Suprapubic skin (tissue), 4 donors: ENCODE results near the gene PIP5K1C. TPM values are rescaled to one million over a fixed set of nuclear protein-coding genes. Genes with fewer than 3 reads are reported as not detected.

ENCODE experiments used
- DNase-seq, 2 donors: peaks; one replicate each; pipeline ENCODE4 v3.0.0-alpha.2; 2019; ENCODE audit warnings: low spot score in 2 of 2
- H3K27ac ChIP-seq: fragments of 200-600 bp; sonication (generic); one replicate; pipeline ENCODE4 v1.5.1; 2019
- H3K27me3 ChIP-seq: fragments of 200-600 bp; sonication (generic); one replicate; pipeline ENCODE4 v1.5.1; 2019
- H3K36me3 ChIP-seq: fragments of 200-600 bp; sonication (generic); one replicate; pipeline ENCODE4 v1.5.1; 2019
- H3K4me1 ChIP-seq: fragments of 200-600 bp; sonication (generic); one replicate; pipeline ENCODE4 v1.5.1; 2019
- H3K4me3 ChIP-seq: fragments of 200-600 bp; sonication (generic); one replicate; pipeline ENCODE4 v1.5.1; 2019; ENCODE audit warnings: mild to moderate bottlenecking
- H3K9me3 ChIP-seq: fragments of 200-600 bp; sonication (generic); one replicate; pipeline ENCODE4 v1.5.1; 2019
- EP300 ChIP-seq: sonication (generic); formaldehyde crosslinking; IDR thresholded peaks from one replicate; pipeline ENCODE4 v1.6.1; 2017; ENCODE audit warnings: antibody characterized with exemption
- POLR2A ChIP-seq, 2 donors: fragments of 450-650 bp; IDR thresholded peaks; one replicate each; pipeline ENCODE4 v1.6.1; 2017; ENCODE audit warnings: antibody characterized with exemption in 2 of 2, mild to moderate bottlenecking in 2 of 2, moderate library complexity in 2 of 2
- POLR2AphosphoS5 ChIP-seq, 3 donors: sonication (generic); formaldehyde crosslinking; IDR thresholded peaks; one replicate each; pipeline ENCODE4 v1.6.1; 2017; ENCODE audit warnings: antibody characterized with exemption in 3 of 3
- WGBS: methylation state at CpG from one replicate; pipeline ENCODE4 v1.1.5; 2018; 5-methylcytosine and 5-hydroxymethylcytosine counted together
- total RNA-seq, 4 donors: library from RNA; depleted of rRNA; stranded (reverse); fragments of >200 nt; gene quantifications; one replicate each; pipeline ENCODE4 v1.1.0, GENCODE V29; 2016
- TF ChIP-seq, protein P1 (sequence below), 2 donors: fragments of 200-600 bp in 1 of 2; fragments of 450-650 bp in 1 of 2; sonication (generic) in 1 of 2; IDR thresholded peaks; one replicate each; pipeline ENCODE4 v1.5.1; 2016 to 2019; ENCODE audit warnings: antibody characterized with exemption in 2 of 2, mild to moderate bottlenecking in 1 of 2, moderate library complexity in 1 of 2

Gene PIP5K1C
- total RNA-seq, 4 donors from 2014 or later = 16.5 to 25.7 (median 20.8) TPM

- H3K9me3 ChIP-seq = no peaks in the 10 kb centered on the region
- H3K36me3 ChIP-seq = peaks cover 75% of the 10 kb centered on the region
- no peak for DNase-seq
- H3K27me3 ChIP-seq = no peaks in the 10 kb centered on the region
- no peak overlapping the region for H3K27ac ChIP-seq
- TF ChIP-seq EP300 = no peak
- TF ChIP-seq POLR2A (IDR thresholded peaks at IDR 0.05) = no peak
- TF ChIP-seq, protein P1, sequence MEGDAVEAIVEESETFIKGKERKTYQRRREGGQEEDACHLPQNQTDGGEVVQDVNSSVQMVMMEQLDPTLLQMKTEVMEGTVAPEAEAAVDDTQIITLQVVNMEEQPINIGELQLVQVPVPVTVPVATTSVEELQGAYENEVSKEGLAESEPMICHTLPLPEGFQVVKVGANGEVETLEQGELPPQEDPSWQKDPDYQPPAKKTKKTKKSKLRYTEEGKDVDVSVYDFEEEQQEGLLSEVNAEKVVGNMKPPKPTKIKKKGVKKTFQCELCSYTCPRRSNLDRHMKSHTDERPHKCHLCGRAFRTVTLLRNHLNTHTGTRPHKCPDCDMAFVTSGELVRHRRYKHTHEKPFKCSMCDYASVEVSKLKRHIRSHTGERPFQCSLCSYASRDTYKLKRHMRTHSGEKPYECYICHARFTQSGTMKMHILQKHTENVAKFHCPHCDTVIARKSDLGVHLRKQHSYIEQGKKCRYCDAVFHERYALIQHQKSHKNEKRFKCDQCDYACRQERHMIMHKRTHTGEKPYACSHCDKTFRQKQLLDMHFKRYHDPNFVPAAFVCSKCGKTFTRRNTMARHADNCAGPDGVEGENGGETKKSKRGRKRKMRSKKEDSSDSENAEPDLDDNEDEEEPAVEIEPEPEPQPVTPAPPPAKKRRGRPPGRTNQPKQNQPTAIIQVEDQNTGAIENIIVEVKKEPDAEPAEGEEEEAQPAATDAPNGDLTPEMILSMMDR (IDR thresholded peaks at IDR 0.05) = no peak
- TF ChIP-seq POLR2AphosphoS5 (IDR thresholded peaks at IDR 0.05) = no peak
- H3K4me1 ChIP-seq = peaks cover 6% of the 10 kb centered on the region
- WGBS = 80% methylated on average over 12 of the region's 23 CpGs
- no peak overlapping the region for H3K4me3 ChIP-seq
These were observed 53.8 kb downstream of the PIP5K1C start for GRCh38 chr19:3646336-3647092.

- peaks cover 6% of the 10 kb centered on the region for H3K4me1 ChIP-seq
- DNase-seq = no peak
- peaks cover 76% of the 10 kb centered on the region for H3K36me3 ChIP-seq
- H3K9me3 ChIP-seq = no peaks in the 10 kb centered on the region
- TF ChIP-seq, protein P1 (IDR thresholded peaks at IDR 0.05) = no peak
- TF ChIP-seq POLR2A (IDR thresholded peaks at IDR 0.05) = no peak
- H3K27ac ChIP-seq = no peak overlapping the region
- H3K4me3 ChIP-seq = no peak overlapping the region
- 85% methylated on average over 9 of the region's 21 CpGs for WGBS
- no peaks in the 10 kb centered on the region for H3K27me3 ChIP-seq
These were observed 54.5 kb downstream of the PIP5K1C start for GRCh38 chr19:3645726-3646125.

GRCh38 chr19:3645067-3645396, 55.2 kb downstream of the PIP5K1C start:
- no peak overlapping the region for H3K4me3 ChIP-seq
- no peaks in the 10 kb centered on the region for H3K9me3 ChIP-seq
- whole genome bisulfite sequencing = 57% methylated on average over 7 of the region's 11 CpGs
- TF ChIP-seq, protein P1 (IDR thresholded peaks at IDR 0.05) = no peak
- TF ChIP-seq POLR2AphosphoS5 (IDR thresholded peaks at IDR 0.05) = no peak
- TF ChIP-seq EP300 = no peak
- TF ChIP-seq POLR2A (IDR thresholded peaks at IDR 0.05) = no peak
- DNase-seq = no peak
- peaks cover 6% of the 10 kb centered on the region for H3K4me1 ChIP-seq
- H3K36me3 ChIP-seq = peaks cover 78% of the 10 kb centered on the region
- no peak overlapping the region for H3K27ac ChIP-seq
- H3K27me3 ChIP-seq = no peaks in the 10 kb centered on the region

DNA sequence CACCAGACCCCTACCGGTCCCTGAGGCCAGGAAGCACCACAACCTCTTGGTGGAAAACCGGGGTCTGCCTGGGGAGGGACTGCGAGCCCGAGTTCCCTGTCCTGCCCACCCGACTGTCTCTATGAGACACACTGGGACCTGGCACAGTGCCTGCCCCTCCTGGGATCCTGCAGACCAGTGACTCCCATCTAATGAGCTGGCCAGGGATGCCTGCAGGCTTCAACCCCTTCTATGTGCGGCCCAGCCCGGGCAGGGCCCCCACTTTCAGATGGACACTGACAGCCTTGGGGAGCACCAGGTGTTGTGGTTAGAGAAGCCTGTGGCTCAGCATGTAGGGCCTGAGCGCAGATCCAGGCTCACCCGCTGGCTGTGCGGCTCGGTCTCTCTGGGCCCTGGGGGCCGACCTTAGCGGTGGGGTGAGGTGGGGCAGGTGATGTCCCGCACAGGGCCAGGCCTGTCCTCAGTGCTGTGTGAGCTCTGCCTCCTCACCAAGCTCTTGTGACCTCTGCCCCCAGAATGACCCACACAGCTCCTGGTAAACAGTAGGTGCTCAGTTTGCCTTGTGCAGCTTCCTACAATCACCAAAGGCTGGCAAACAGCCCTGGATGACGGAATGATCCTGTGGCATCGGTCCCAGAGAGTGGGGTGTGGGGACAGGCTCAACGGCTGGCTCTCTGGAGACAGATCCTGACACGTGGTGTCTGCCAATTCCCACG, 55.8 kb downstream of the PIP5K1C start:
- DNase-seq = no peak
- WGBS = 39% methylated on average over 6 of the region's 19 CpGs
- Histone ChIP-seq H3K27ac (no peak overlapping the region), H3K4me1 (peaks cover 6% of the 10 kb centered on the region), H3K36me3 (peaks cover 81% of the 10 kb centered on the region), H3K4me3 (no peak overlapping the region), H3K27me3 (no peaks in the 10 kb centered on the region), H3K9me3 (no peaks in the 10 kb centered on the region)
- TF ChIP-seq POLR2A (IDR thresholded peaks at IDR 0.05) (no peak), POLR2AphosphoS5 (IDR thresholded peaks at IDR 0.05) (no peak), EP300 (no peak)
- TF ChIP-seq, protein P1 (IDR thresholded peaks at IDR 0.05) = no peak

DNA sequence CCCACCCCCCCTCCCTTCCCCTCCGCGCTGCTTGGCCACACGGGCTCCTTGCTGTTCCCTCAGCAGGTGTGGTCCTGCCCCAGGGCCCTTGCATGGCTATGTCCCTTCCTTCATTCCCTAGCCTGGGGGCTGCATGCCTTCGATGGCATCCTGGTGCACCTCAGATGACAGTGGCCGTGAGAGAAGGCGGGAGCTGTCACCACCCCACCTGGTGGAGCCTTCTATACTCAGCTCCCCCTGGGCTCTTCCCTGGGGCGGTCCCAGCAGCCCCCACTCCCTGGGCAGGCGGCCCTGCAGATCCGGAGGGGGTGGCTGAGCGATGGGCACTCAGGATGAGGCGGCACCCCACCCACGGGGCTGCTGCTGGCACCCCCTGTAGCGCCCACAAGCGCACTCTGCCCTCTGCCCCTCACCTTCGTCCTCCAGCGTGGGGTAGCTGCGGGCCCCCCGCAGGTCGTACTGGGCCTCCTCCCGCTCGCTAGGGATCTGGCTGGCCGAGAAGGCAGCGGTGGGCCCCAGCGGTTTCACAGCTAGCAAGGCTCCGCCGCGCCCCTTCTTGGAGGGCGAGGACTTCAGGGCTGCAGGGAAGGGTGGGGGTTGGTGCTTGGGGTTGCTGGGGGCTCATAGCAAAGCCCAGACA, 56.5 kb downstream of the PIP5K1C start:
- Histone ChIP-seq H3K27me3 (no peaks in the 10 kb centered on the region), H3K9me3 (no peaks in the 10 kb centered on the region), H3K36me3 (peaks cover 88% of the 10 kb centered on the region), H3K4me1 (peaks cover 6% of the 10 kb centered on the region), H3K27ac (no peak overlapping the region), H3K4me3 (no peak overlapping the region)
- DNase-seq = no peak
- no peak for TF ChIP-seq POLR2AphosphoS5 (IDR thresholded peaks at IDR 0.05)
- TF ChIP-seq POLR2A (IDR thresholded peaks at IDR 0.05) = no peak
- no peak for TF ChIP-seq EP300
- TF ChIP-seq, protein P1 (IDR thresholded peaks at IDR 0.05) = no peak
- 95% methylated on average over 18 of the region's 28 CpGs for WGBS
